OCI-LY1 (cell line): Measurements from ENCODE around the gene AK6.
A peak's percentile ranks its signal among the peaks of the same experiment; 100 is the strongest.

ENCODE experiments used
- H2AFZ ChIP-seq: fragments of 200-600 bp; sonication (generic), shearing (Covaris generic); 2 replicates; pipeline ENCODE4 v1.6.0; 2014; ENCODE audit warnings: antibody characterized with exemption, mild to moderate bottlenecking, low read length
- H3F3A ChIP-seq: fragments of 200-600 bp; sonication (generic), shearing (Covaris generic); 2 replicates; pipeline ENCODE4 v1.6.0; 2014; ENCODE audit warnings: mild to moderate bottlenecking, antibody characterized with exemption, low read length, moderate library complexity; ENCODE audit not compliant: insufficient read depth
- H3K27ac ChIP-seq: fragments of 200-600 bp; sonication (generic); 2 replicates; pipeline ENCODE4 v1.5.1; 2014; ENCODE audit warnings: low read length, mixed run types, mild to moderate bottlenecking, low read depth; ENCODE audit not compliant: poor library complexity, severe bottlenecking
- H3K27me3 ChIP-seq: fragments of 200-600 bp; sonication (generic); 2 replicates; pipeline ENCODE4 v1.6.0; 2014; ENCODE audit warnings: antibody characterized with exemption, mild to moderate bottlenecking, low read length, moderate library complexity; ENCODE audit not compliant: insufficient read depth
- H3K36me3 ChIP-seq: fragments of 200-600 bp; sonication (generic); 2 replicates; pipeline ENCODE4 v1.6.1; 2014; ENCODE audit warnings: mild to moderate bottlenecking, antibody characterized with exemption, low read length, moderate library complexity, mixed read lengths; ENCODE audit not compliant: insufficient read depth
- H3K4me1 ChIP-seq: fragments of 200-600 bp; sonication (generic); 2 replicates; pipeline ENCODE4 v1.5.1; 2014; ENCODE audit warnings: mild to moderate bottlenecking, low read length, moderate library complexity; ENCODE audit not compliant: insufficient read depth, severe bottlenecking
- H3K4me2 ChIP-seq: fragments of 200-600 bp; sonication (generic), shearing (Covaris generic); 2 replicates; pipeline ENCODE4 v1.6.1; 2014; ENCODE audit warnings: low read length
- H3K4me3 ChIP-seq: fragments of 200-600 bp; sonication (generic); 2 replicates; pipeline ENCODE4 v1.5.1; 2014; ENCODE audit warnings: low read length, low read depth, mild to moderate bottlenecking, mixed read lengths; ENCODE audit not compliant: poor library complexity, severe bottlenecking
- H3K79me2 ChIP-seq: fragments of 200-600 bp; shearing (Covaris generic); 2 replicates; pipeline ENCODE4 v1.6.1; 2016; ENCODE audit warnings: mixed run types, low read length, mixed read lengths; ENCODE audit not compliant: insufficient read depth
- H3K9ac ChIP-seq: fragments of 200-600 bp; sonication (generic), shearing (Covaris generic); 2 replicates; pipeline ENCODE4 v1.6.1; 2014; ENCODE audit warnings: mild to moderate bottlenecking, low read length, mixed read lengths
- H3K9me2 ChIP-seq: fragments of 200-600 bp; sonication (generic), shearing (Covaris generic); 2 replicates; pipeline ENCODE4 v1.6.1; 2014; ENCODE audit warnings: low read depth, mild to moderate bottlenecking, low read length, mixed read lengths
- H3K9me3 ChIP-seq: fragments of 200-600 bp; shearing (Covaris generic); 2 replicates; pipeline ENCODE4 v1.6.1; 2014; ENCODE audit warnings: low read length, mixed read lengths
- H4K20me1 ChIP-seq: fragments of 200-600 bp; sonication (generic), shearing (Covaris generic); 2 replicates; pipeline ENCODE4 v1.6.0; 2016; ENCODE audit warnings: mild to moderate bottlenecking, low read length; ENCODE audit not compliant: insufficient read depth
- EZH2 ChIP-seq: fragments of 200-600 bp; sonication (generic), shearing (Covaris generic); IDR thresholded peaks from 2 replicates; pipeline ENCODE4 v1.8.0; 2017; ENCODE audit warnings: borderline replicate concordance, mixed run types, mild to moderate bottlenecking, antibody characterized with exemption, low read length, moderate library complexity, mixed read lengths
- TF ChIP-seq, protein P1 (sequence below): fragments of 200-600 bp; sonication (generic), shearing (Covaris generic); IDR thresholded peaks from 2 replicates; pipeline ENCODE4 v1.5.1; 2017; ENCODE audit warnings: mild to moderate bottlenecking, antibody characterized with exemption, low read length, moderate library complexity, mixed read lengths

The AK6 gene

DNA sequence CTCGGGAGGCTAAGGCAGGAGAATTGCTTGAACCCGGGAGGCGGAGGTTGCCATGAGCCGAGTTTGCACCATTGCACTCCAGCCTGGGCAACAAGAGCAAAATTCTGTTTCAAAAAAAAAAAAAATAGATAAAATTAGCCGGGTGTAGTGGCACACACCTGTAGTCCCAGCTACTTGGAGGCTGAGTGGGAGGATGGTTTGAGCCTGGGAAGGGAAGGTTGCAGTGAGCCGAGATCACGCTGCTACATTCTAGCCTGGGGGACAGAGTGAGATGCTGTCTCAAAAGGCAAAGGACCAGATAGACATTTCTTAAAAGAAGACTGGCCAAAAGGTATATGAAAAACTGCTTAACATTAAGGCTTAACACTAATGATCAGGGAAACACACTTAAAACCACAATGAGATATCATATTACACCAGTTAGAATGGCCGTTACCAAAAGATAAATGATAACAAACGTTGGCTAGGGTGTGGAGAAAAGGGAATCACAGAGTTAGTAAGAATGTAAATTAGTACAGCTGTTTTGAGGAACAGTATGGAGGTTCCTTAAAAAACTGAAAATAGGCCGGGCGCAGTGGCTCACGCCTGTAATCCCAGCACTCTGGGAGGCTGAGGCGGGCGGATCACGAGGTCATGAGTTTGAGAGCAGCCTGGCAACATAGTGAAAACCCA, 35.5 kb upstream of the AK6 start:
- Histone ChIP-seq H3K4me3 (no peak overlapping the region), H2AFZ (no peak overlapping the region), H3K27me3 (no peaks in the 10 kb centered on the region), H3K27ac (no peak overlapping the region), H3K36me3 (peaks cover 50% of the 10 kb centered on the region), H3K9me3 (no peaks in the 10 kb centered on the region), H3K4me2 (no peak overlapping the region), H3K79me2 (no peaks in the 10 kb centered on the region), H3F3A (no peaks in the 10 kb centered on the region), H3K9ac (no peak overlapping the region), H4K20me1 (no peaks in the 10 kb centered on the region), H3K9me2 (no peaks in the 10 kb centered on the region), H3K4me1 (no peaks in the 10 kb centered on the region)
- TF ChIP-seq, protein P1, sequence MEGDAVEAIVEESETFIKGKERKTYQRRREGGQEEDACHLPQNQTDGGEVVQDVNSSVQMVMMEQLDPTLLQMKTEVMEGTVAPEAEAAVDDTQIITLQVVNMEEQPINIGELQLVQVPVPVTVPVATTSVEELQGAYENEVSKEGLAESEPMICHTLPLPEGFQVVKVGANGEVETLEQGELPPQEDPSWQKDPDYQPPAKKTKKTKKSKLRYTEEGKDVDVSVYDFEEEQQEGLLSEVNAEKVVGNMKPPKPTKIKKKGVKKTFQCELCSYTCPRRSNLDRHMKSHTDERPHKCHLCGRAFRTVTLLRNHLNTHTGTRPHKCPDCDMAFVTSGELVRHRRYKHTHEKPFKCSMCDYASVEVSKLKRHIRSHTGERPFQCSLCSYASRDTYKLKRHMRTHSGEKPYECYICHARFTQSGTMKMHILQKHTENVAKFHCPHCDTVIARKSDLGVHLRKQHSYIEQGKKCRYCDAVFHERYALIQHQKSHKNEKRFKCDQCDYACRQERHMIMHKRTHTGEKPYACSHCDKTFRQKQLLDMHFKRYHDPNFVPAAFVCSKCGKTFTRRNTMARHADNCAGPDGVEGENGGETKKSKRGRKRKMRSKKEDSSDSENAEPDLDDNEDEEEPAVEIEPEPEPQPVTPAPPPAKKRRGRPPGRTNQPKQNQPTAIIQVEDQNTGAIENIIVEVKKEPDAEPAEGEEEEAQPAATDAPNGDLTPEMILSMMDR: no peak
- no peak for TF ChIP-seq EZH2

DNA sequence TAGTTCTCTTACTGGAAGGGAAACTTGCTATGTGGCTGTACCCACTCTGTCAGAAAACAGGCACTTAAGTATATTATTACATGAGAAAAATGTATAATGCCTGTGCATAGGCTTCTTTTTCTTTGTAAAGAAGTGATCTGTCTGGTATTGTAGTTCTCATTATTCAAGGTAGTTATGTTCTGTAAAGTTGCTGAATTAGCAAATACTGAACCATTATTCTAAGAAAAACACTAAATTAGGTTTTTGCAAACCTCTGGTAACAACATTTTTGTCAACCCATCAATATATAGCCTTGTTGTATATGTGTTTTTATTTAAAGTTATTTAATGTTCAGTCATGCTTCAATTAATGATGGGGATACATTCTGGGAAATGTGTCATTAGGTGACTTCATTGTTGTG, 9.1 kb upstream of the AK6 start:
- Histone ChIP-seq H3K9me2 (no peaks in the 10 kb centered on the region), H4K20me1 (no peaks in the 10 kb centered on the region), H2AFZ (no peak overlapping the region), H3K9ac (no peak overlapping the region), H3F3A (0 out of 2 replicates have a peak, but pooled peaks cover 4% of the 10 kb centered on the region), H3K4me3 (no peak overlapping the region), H3K36me3 (peaks cover 61% of the 10 kb centered on the region), H3K4me1 (peaks cover 18% of the 10 kb centered on the region), H3K27me3 (no peaks in the 10 kb centered on the region), H3K27ac (no peak overlapping the region), H3K79me2 (no peaks in the 10 kb centered on the region), H3K4me2 (no peak overlapping the region), H3K9me3 (no peaks in the 10 kb centered on the region)
- no peak for TF ChIP-seq EZH2
- TF ChIP-seq, protein P1: no peak

DNA sequence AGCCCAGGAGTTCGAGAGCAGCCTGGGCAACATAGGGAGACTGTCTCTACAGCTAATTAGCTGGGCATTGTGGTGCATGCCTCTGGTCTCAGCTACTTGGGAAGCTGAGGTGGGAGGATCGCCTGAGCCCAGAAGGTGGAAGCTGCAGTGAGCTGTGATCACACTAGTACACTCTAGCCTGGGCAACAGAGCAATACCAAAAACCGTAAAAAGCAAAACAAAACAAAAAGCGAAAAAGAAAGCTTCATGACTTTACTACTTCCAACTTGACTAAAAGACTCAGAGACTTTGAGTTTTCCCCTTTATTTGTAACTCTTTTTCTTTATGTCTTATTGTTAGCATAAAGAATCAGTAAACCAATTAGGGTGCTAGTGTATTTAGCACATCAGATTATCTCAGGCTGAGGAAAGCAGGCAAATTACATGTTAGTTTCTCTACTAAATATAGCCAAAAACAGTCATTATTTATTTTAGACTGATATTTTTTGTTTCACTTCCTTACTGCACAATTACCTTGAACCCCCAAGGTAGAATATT, 5.7 kb upstream of the AK6 start:
- Histone ChIP-seq H3K36me3 (peaks cover 34% of the 10 kb centered on the region; the same call in 1 of the 2 replicates), H3F3A (0 out of 2 replicates have a peak, but pooled peaks cover 4% of the 10 kb centered on the region), H3K9ac (peak overlapping the region; percentile 12; the same call in 1 of the 2 replicates), H3K4me3 (no peak overlapping the region), H3K9me3 (no peaks in the 10 kb centered on the region), H3K9me2 (no peaks in the 10 kb centered on the region), H4K20me1 (no peaks in the 10 kb centered on the region), H3K4me2 (peak overlapping the region; percentile 21), H3K27ac (peak overlapping the region; percentile 70), H3K27me3 (no peaks in the 10 kb centered on the region), H2AFZ (no peak overlapping the region), H3K79me2 (peaks cover 26% of the 10 kb centered on the region), H3K4me1 (peaks cover 48% of the 10 kb centered on the region)
- no peak for TF ChIP-seq EZH2
- TF ChIP-seq, protein P1: no peak
